Caco-2 (cell line): ENCODE measurements around the gene KCNK7. TPM values are rescaled to one million over a fixed set of nuclear protein-coding genes. Genes with fewer than 3 reads are reported as not detected.
A peak's percentile ranks its signal among the peaks of the same experiment; 100 is the strongest.

Experiments used
- BruUV-seq: library from RNA; stranded (reverse); fragments of 400-500 nt; replicated peaks from 2 replicates; lab custom pipeline; 2021; lab: Mats Ljungman, UMichigan
- CTCF ChIA-PET: fragments of 300-600 bp; sonication (Branson Sonifier 250); formaldehyde crosslinking; loops from one replicate; lab custom pipeline; 2022; ENCODE audit warnings: antibody characterized with exemption; lab: Charles Lee
- POLR2A ChIA-PET: fragments of 300-600 bp; sonication (Branson Sonifier 250); formaldehyde crosslinking; loops from one replicate; lab custom pipeline; 2022; ENCODE audit warnings: antibody characterized with exemption; lab: Charles Lee
- DNase-seq, 2 experiments: peaks; one replicate each; pipeline versions ENCODE4 v3.0.0 to v3.0.0-alpha.2; 2020 to 2022
- H3K27me3 ChIP-seq: replicated peaks from 2 replicates; pipeline ENCODE4 v1.6.0; 2011; ENCODE audit warnings: low read length; ENCODE audit not compliant: control insufficient read depth, insufficient read depth
- H3K36me3 ChIP-seq: 2 replicates; pipeline ENCODE4 v1.5.1; 2011; ENCODE audit warnings: low read length; ENCODE audit not compliant: control insufficient read depth, insufficient read depth
- H3K4me1 ChIP-seq: fragments of 250-450 bp; sonication (Bioruptor Pico); 2 replicates; pipeline ENCODE4 v1.5.1; 2020; ENCODE audit warnings: mild to moderate bottlenecking
- H3K4me3 ChIP-seq: 2 replicates; pipeline ENCODE4 v1.5.1; 2011; ENCODE audit warnings: low read depth, mild to moderate bottlenecking, control low read depth, low read length
- H3K9me3 ChIP-seq: fragments of 250-450 bp; sonication (Bioruptor Pico); 2 replicates; pipeline ENCODE4 v1.5.1; 2020; ENCODE audit warnings: mild to moderate bottlenecking, moderate library complexity
- H3K27ac Mint-ChIP-seq: one replicate; pipeline ENCODE4 v1.8.0; 2022; ENCODE audit warnings: mixed read lengths; ENCODE audit not compliant: unreplicated experiment
- H3K27me3 Mint-ChIP-seq: one replicate; pipeline ENCODE4 v1.8.0; 2022; ENCODE audit warnings: mixed read lengths; ENCODE audit not compliant: insufficient read depth, unreplicated experiment
- H3K36me3 Mint-ChIP-seq: one replicate; pipeline ENCODE4 v1.8.0; 2022; ENCODE audit warnings: mild to moderate bottlenecking, mixed read lengths; ENCODE audit not compliant: insufficient read depth, unreplicated experiment
- H3K4me1 Mint-ChIP-seq: one replicate; pipeline ENCODE4 v1.8.0; 2022; ENCODE audit warnings: low read depth, mixed read lengths; ENCODE audit not compliant: unreplicated experiment
- H3K4me3 Mint-ChIP-seq: one replicate; pipeline ENCODE4 v1.8.0; 2022; ENCODE audit warnings: mild to moderate bottlenecking, moderate library complexity, mixed read lengths; ENCODE audit not compliant: unreplicated experiment
- H3K9me3 Mint-ChIP-seq: one replicate; pipeline ENCODE4 v1.8.0; 2022; ENCODE audit warnings: mixed read lengths; ENCODE audit not compliant: unreplicated experiment
- CTCF ChIP-seq, 2 experiments: fragments of 200-600 bp in 1 of 2; IDR thresholded peaks; 1 replicate in 1 of 2; 2 replicates in 1 of 2; pipeline versions ENCODE4 v1.5.1 to v1.8.0; 2011 to 2022; ENCODE audit warnings: antibody characterized with exemption in 1 of 2, control low read depth in 1 of 2, inconsistent platforms in 1 of 2, low read depth in 1 of 2, low read length in 1 of 2, mild to moderate bottlenecking in 1 of 2, moderate library complexity in 1 of 2; ENCODE audit not compliant: insufficient read depth in 1 of 2, severe bottlenecking in 1 of 2, unreplicated experiment in 1 of 2
- intact Hi-C: fragments of 100-400 bp; cut with micrococcal nuclease; formaldehyde crosslinking; loops from one replicate; pipeline ENCODE4 v1.10.0; 2022; ENCODE audit not compliant: unreplicated experiment
- total RNA-seq: library from RNA; stranded (reverse); gene quantifications from 2 replicates; pipeline ENCODE4 v1.2.3, GENCODE V29; 2022

KCNK7 gene
- total RNA-seq, 1 experiment from 2014 or later = 0.39 TPM

- ChIA-PET CTCF (no interaction called here), POLR2A (no interaction called here)
- peaks cover 7% of the 10 kb centered on the region for H3K36me3 ChIP-seq
- no peaks in the 10 kb centered on the region for H3K27me3 ChIP-seq
- H3K4me1 ChIP-seq = peaks cover 28% of the 10 kb centered on the region
- TF ChIP-seq CTCF (IDR thresholded peaks at IDR 0.05; ENCODE audit: insufficient read depth in 1 of 2, low read depth in 1 of 2, low read length in 1 of 2, severe bottlenecking in 1 of 2, unreplicated experiment in 1 of 2) = no peak
- no peak overlapping the region for H3K4me3 ChIP-seq
- Mint-ChIP-seq H3K9me3 (no peaks in the 10 kb centered on the region), H3K27ac (peak overlapping the region; percentile 35), H3K27me3 (no peaks in the 10 kb centered on the region), H3K4me3 (no peak overlapping the region), H3K36me3 (peaks cover 56% of the 10 kb centered on the region), H3K4me1 (peaks cover 23% of the 10 kb centered on the region)
- no peak for DNase-seq
- H3K9me3 ChIP-seq = no peaks in the 10 kb centered on the region
- intact Hi-C loops = no loop called here
- BruUV-seq = no TSS peak
Observed at GRCh38 chr11:65611028-65611757, 15.6 kb upstream of the KCNK7 start.

- no peak overlapping the region for H3K4me3 ChIP-seq
- POLR2A ChIA-PET = no interaction called here
Observed at GRCh38 chr11:65610404-65610803, 14.8 kb upstream of the KCNK7 start.

GRCh38 chr11:65609665-65610064, 14.1 kb upstream of the KCNK7 start:
- intact Hi-C loops = no loop called here
- no TSS peak for BruUV-seq
- Histone ChIP-seq H3K9me3 (no peaks in the 10 kb centered on the region), H3K27me3 (no peaks in the 10 kb centered on the region), H3K36me3 (peaks cover 15% of the 10 kb centered on the region), H3K4me1 (peaks cover 28% of the 10 kb centered on the region), H3K4me3 (no peak overlapping the region)
- TF ChIP-seq CTCF (IDR thresholded peaks at IDR 0.05; ENCODE audit: insufficient read depth in 1 of 2, low read depth in 1 of 2, low read length in 1 of 2, severe bottlenecking in 1 of 2, unreplicated experiment in 1 of 2) = no peak
- Mint-ChIP-seq H3K4me1 (peaks cover 23% of the 10 kb centered on the region), H3K27me3 (no peaks in the 10 kb centered on the region), H3K9me3 (no peaks in the 10 kb centered on the region), H3K27ac (no peak overlapping the region), H3K36me3 (peaks cover 50% of the 10 kb centered on the region), H3K4me3 (no peak overlapping the region)
- ChIA-PET CTCF (interaction anchor here (1.3 kb wide), 1 partner anchor 16 kb away, joined by 4 read pairs; no protein-coding TSS in a partner anchor), POLR2A (no interaction called here)
- no peak for DNase-seq

More at GRCh38 chr11:65610404-65610803, 14.8 kb upstream of the KCNK7 start:
- peaks cover 12% of the 10 kb centered on the region for H3K36me3 ChIP-seq
- H3K4me1 ChIP-seq = peaks cover 28% of the 10 kb centered on the region
- CTCF ChIA-PET = no interaction called here
- no peaks in the 10 kb centered on the region for H3K27me3 ChIP-seq
- intact Hi-C loops = no loop called here
- DNase-seq = no peak
- TF ChIP-seq CTCF (IDR thresholded peaks at IDR 0.05; ENCODE audit: insufficient read depth in 1 of 2, low read depth in 1 of 2, low read length in 1 of 2, severe bottlenecking in 1 of 2, unreplicated experiment in 1 of 2) = no peak
- H3K4me3 Mint-ChIP-seq = no peak overlapping the region
- BruUV-seq = no TSS peak
- H3K4me1 Mint-ChIP-seq = peaks cover 23% of the 10 kb centered on the region
- H3K9me3 Mint-ChIP-seq = no peaks in the 10 kb centered on the region
- no peaks in the 10 kb centered on the region for H3K9me3 ChIP-seq
- H3K36me3 Mint-ChIP-seq = peaks cover 54% of the 10 kb centered on the region
- no peaks in the 10 kb centered on the region for H3K27me3 Mint-ChIP-seq
- H3K27ac Mint-ChIP-seq = no peak overlapping the region
